GM19467 (cell line): ENCODE results near the gene STKLD1.
A peak's percentile ranks its signal among the peaks of the same experiment; 100 is the strongest.

ENCODE experiments used
- ATAC-seq: cut with Tn5 transposase; IDR thresholded peaks from one replicate; pipeline ENCODE4 v1.9.1; 2021; ENCODE audit warnings: mild to moderate bottlenecking, moderate library complexity; ENCODE audit not compliant: unreplicated experiment

STKLD1 gene

DNA sequence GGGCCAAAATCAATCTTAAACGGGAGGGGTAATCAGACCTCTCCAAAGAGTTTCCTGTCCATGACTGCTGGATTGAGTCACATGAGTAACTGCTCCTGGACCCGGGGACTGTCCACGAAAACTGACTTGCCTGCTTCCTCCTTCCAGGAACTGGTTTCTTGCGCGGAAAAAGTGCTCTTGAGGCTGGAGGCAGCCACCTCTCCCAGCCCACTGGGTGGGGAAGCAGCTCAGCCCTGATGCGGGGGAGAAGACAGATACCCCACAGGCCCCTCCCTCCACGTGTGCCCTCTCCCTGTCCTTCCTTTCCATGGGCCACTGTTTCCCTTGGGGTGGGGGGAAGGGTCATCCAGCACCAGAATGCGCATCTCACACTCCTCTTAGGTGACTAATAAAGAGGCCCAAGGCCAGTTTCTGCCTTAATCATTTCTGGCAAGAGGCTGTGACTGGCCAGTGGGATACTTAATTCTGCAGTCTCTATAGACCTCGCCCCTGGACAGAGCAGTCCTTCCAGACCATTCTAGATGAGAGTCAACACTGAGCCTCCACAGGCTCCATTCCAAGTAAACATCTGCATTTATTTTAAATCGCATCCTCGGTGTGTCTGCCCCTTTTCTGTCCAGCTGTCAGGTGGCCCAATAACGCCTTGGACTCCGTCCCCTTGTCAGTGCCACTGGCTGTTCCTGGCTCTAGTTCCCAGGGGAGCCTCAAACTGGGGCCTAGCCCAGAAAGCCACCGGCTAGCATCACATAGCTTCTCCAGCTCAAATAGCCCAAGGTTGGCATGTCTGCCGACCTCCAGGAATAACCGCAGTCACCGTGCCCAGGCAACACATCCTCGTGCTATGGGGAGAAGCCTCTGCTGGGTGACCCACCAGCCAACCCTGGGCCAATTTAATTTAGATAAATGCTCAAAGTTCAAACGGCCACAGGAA, 29.6 kb downstream of the STKLD1 start:
- ATAC-seq, result no peak

DNA sequence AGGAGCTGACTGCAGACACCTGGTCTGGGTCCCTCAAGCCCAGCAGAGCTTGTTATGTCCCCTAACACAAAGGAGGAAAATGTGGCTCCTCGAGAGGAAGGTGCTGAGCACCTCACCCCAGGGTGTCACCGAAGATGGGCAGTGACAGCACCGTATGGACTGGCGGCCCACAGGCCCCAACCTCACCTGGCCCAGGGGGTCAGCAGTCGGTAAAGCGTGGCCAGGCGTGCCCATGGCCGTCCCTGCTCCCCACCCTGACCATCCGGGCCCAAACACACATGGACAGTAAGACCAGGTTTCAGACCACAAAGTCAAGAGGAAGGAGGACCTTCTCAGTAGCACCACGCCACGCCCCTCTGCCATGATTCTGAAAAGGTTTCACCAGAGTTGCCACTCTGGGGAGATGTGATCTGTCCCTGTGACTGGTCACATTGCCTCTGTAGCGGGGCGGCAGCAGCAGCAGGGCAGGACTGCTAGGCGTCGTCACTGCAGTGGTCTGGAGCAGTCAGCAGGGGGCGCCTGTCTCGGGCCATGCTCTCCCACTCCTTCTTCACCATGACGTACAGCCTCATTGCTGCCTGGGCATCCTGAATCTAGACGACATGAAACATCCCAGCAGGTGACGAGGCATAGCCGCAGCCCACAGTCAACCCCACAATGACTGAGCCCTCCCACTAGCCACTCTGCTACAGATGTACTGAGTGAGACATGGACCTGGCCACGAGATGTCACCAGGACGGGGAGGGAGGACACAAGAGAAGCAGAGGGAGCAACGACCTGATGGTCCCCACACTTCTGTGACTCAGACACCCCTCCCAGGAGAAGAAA, 30.5 kb downstream of the STKLD1 start:
- no peak for ATAC-seq

DNA sequence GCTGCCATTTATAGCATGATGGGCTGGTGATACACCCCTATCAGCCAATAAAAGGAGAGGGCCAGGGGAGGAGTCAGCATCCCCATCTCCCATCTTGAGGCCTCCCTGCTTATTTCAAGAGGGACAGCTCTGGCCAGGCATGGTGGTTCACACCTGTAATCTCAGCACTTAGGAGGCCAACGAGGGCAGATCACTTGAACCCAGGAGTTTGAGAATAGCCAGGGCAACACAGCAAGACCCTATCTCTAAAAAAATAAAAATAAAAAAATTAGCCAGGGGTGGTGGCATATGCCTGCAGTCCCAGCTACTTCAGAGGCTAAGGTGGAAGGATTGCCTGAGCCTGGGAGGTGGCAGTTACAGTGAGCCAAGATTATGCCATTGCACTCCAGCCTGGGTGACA, 31.9 kb downstream of the STKLD1 start:
- ATAC-seq, result no peak

DNA sequence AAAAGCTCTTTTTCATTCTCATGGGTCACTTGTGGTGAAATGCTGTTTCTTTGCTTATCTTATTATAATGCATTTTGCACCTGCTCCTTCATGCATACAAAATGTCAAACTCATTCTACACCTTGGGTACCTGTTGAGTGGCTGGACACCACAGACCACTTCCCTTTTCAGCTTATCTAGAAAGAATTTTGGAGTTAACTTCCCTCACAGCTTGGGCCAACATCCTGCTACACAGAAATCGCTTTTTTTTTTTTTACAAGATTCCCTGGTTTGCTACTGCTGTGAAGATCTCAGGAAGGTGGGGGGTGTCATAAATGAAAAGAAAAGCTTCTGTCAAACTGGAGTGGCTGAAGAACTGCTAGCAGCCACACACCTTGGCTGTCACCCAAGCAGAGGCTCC, 39.0 kb downstream of the STKLD1 start:
- ATAC-seq, result no peak

DNA sequence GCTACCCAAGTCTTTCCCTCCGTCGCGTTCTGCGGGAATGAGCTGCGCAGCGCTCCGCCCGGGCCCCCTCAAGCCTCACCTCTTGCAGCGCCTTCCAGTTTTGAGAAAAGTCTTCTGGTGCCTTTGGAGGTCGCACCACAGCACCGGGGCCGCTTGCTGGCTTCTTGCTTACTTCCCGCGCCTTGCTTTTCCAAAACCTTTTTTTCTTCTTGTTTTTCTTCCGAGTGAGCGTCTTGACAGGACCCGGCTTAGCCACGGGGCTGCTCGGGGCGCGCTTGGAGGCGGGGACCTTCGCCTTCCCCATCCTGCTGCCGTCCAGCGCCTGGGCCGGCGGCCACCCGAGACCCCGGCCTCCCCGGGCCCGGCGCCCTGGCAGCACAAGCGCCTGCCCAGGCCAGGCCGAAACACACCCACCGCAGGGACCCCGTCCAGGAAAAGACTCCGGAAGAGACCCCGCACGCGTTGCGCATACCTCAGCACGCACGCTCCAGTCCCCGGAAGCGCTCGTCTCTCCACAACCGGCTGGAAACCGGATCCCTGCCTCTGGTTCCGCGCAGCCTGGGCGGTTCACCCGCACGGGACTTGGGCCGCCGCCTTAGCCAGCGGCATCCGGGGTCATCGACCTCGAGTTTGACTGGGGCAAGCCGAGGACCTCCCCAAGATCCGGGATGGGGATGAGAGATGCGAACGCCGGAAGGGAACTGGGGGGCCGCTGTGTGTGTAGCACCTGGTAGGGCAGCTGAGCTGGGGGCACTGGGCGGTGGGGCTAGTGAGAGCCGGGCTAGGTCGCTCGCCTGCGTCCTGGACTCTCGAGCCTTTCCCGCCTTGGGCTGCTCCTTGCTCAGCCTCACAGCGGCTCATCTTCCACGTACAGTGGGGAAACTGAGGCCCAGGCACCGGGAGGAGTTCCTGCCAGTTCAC, 41.6 kb downstream of the STKLD1 start, which contains the start of gene REXO4:
TSS of gene REXO4 (minus strand) at position 470 of the 921 bp plus-strand sequence. CDS start at position 304, 166 bp downstream.
- ATAC-seq, result peak; percentile 73

DNA sequence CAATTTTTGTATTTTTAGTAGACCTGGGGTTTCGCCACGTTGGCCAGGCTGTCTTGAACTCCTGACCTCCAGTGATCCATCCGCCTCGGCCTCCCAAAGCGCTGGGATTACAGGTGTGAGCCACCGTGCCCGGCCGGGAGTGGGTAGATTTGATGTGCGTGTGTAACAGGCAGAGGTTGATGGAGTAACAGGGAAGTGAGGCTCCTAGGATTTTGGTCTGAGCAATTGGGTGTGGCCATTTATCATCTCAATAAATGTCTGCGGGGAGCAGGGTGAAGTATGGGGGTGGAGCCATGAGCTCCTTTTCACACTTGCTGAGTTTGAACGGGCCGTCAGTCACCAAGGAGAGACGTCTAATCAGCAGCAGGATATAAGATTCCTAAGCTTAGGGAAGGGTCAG, 42.8 kb downstream of the STKLD1 start:
- ATAC-seq, result no peak

DNA sequence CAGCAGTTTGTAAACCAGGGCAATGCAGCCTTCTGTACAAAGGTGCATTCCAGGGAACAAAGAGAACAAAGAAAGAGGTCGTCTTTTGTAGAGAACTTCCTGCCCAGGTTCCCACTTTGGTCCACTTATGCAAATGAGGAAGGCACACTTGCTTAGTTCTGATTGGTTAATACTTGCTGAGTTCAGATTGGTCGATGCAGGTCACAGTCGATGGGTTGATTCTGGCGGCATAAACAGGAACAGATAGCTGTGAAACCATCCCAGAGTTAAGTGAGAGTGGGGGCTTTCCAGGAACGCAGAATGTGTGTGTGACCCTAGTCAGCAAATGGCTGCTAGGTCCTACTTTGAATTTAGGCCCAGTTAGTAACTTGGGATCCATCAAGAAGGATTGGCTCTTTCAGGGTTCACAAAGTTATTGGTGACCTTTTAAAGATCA, 44.2 kb downstream of the STKLD1 start:
- ATAC-seq, result no peak

DNA sequence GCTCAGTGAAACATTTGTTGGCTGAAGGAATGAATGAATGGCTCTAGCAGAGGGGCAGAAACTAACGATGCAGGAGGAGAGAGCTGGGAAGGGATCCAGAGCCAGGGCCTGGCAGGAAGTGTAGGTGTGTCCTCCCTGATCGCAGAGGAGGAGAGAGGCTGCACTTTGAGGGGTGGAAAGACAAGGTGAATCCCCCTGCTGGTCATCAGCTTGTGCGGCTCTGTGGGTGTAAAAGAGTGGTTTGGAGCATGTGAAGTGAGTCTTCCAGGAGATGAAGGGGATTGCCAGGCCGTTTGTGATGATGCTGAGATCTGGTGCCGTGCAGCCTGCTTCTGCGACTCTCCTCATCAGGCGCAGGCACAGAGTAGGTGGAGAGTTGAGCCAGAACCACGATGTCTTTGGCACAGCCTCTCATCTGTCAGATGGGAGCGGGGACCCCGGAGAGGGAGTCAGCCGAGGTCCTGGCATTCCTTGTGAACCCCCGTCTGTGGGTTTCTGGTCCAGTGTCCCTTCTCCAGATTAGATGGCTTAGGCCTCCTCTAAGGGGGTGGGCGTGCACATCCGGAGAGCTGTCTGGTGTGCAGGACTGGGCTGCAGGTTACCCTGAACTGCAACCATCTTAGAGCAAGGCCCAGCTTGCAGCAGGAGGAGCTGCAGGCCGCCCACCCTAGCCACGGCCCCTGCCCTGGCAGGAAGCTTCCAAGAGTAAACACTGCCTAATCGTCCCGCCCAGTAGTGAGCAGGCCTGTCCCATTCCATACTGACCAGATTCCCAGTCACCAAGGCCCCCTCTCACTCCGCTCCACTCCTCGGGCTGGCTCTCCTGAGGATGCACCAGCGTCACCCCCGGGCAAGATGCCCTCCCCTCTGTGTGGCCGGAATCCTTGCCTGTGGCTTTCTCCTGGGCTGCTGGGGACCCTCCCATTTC, 45.7 kb downstream of the STKLD1 start, which contains the start of gene ADAMTS13:
TSS of gene ADAMTS13 (plus strand) at position 753 of the 928 bp plus-strand sequence. CDS start at position 830, 77 bp downstream.
- ATAC-seq, result no peak

DNA sequence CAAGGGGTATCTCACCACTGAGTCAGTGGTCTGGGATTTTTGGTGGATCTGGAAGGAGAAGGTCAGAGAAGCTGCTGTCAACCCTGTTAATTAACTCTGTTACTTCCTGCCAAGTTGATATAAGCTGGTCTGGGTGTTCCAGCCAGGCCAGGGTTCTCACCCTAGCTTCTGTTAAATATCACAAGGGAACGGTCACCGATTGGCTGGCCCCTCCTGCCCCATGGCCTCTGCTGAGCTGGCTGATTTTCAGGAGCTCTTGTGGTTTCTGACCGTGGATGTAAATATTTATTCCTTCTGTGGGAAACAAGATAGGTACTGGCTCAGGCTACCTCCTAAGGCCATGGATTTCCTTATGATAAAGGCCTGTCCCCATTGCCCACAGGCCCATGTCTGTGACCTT, 47.0 kb downstream of the STKLD1 start:
- no peak for ATAC-seq

DNA sequence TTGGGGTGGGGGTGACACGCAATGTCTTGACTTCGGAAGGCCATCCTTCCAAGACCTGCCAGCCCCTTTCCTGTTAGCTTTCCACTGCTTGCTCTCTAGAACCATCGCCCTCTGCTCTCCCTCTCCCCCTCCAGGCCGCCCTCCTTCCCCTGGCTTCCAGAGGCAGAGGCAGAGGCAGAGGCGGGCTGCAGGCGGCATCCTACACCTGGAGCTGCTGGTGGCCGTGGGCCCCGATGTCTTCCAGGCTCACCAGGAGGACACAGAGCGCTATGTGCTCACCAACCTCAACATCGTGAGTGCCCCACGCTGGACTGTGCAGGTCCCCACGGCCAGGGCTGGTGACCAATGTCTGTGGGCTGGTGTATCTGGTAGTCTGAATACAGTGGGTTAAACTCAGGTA, 48.0 kb downstream of the STKLD1 start:
- ATAC-seq, result no peak

DNA sequence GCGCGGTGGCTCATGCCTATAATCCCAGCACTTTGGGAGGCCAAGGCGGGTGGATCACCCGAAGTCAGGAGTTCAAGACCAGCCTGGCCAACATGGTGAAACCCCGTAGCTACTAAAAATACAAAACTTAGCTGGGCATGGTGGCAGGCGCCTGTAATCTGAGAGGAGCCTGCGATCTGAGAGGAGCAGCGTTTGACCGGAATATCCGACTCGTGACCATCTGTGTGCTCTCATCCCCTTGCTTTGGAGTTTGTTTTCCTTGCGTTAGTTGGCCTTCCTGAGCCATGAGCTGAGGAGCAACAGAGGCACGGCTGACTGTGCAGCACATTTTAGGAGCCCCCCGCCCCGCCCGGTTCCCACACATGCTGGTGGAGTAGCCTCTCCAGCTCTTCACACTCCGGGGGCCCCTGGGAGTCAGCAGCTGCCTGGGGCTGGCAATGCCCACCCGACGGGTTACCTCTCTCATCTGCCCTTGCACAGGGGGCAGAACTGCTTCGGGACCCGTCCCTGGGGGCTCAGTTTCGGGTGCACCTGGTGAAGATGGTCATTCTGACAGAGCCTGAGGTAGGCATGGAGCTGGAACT, 49.0 kb downstream of the STKLD1 start:
- no peak for ATAC-seq

DNA sequence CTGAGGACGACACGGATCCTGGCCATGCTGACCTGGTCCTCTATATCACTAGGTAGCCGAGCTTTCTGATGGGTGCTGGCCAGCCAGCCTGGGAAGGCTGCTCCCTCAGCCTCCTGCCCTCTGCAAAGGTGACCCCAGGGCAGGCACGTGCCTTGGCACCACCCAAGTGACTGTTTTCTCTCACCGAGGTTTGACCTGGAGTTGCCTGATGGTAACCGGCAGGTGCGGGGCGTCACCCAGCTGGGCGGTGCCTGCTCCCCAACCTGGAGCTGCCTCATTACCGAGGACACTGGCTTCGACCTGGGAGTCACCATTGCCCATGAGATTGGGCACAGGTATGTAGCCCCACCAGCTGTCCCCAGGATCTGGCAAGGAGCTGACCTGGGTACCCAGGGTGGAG, 49.8 kb downstream of the STKLD1 start:
- no peak for ATAC-seq

DNA sequence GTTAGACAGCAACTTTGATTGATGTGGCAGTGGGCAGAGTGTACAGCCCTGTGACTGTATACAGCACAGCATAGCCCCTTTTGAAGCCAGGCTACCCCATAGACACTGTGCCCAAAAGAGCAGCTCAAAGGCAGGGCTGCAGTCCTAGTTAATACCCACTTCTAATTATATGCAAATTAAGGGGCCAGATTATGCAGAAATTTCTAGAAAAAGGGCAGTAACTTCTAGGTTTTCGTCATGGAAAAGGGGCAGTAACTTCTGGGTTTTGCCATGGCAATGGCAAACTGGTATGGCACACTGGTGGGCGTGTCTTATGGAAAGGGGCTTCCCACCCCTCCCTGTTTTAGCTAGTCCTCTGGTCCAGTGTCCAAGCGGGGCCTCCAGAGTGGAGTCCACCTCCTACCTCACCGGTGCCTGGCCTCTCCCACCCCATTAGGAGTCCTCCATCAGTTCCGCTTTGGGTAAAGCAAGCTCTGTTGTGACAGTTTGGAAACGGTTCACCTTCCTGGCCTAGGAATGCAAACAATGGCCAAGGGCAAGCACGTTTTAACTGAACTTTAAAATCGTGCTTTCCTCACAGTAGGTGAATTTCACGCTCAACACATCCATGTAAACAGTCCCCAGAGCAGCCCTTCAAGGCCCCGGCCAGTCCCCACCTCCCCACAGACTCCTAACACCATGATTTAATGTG, 51.6 kb downstream of the STKLD1 start:
- no peak for ATAC-seq

DNA sequence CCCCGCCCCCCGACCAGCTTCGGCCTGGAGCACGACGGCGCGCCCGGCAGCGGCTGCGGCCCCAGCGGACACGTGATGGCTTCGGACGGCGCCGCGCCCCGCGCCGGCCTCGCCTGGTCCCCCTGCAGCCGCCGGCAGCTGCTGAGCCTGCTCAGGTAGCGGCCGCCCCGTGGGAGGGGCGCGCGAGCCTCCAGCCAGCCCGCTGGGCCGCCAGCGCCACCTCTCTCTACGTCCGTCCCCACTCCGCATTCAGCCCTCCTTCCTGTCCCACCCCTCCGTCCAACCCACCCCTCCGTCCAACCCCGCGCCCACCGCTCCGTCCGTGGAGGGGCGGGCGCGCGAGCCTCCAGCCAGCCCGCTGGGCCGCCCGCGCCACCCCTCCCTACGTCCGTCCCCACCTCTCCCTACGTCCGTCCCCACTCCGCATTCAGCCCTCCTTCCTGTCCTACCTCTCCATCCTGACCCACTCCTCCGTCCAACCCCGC, 52.5 kb downstream of the STKLD1 start:
- no peak for ATAC-seq

DNA sequence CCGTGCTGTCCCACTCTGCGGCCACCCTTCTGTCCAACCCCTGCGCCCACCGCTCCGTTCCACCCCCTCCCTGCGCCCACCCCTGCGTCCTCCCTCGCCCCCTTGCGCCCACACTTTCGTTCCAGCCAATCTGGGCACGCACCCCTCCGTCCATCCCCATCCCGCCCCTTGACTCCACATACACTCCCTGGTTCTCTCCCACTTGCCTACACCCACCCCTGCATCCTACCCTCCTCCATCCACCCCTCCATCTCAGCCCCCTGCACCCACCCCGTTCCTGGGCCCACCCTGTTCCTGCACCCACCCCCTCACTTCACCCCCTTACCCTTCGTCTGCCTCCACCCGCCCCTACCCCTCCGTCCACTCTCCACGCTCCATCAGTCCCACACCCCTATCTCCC, 53.0 kb downstream of the STKLD1 start:
- no peak for ATAC-seq

DNA sequence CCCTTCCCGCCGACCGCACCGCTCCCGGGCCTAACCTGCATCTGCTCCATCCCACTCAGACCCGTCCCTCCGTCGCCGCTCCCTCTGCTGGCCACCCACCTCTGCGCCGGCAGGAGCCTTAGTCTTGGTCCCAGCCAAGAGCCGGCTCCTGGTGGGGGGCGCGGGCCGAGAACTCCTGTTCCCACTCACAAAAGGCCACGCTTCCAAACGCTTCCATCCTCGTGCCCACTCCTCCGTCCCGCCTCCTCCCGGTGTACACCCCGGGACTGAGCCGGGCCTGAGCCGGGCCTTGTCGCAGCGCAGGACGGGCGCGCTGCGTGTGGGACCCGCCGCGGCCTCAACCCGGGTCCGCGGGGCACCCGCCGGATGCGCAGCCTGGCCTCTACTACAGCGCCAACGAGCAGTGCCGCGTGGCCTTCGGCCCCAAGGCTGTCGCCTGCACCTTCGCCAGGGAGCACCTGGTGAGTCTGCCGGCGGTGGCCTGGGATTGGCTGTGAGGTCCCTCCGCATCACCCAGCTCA, 53.5 kb downstream of the STKLD1 start:
- ATAC-seq, result no peak

DNA sequence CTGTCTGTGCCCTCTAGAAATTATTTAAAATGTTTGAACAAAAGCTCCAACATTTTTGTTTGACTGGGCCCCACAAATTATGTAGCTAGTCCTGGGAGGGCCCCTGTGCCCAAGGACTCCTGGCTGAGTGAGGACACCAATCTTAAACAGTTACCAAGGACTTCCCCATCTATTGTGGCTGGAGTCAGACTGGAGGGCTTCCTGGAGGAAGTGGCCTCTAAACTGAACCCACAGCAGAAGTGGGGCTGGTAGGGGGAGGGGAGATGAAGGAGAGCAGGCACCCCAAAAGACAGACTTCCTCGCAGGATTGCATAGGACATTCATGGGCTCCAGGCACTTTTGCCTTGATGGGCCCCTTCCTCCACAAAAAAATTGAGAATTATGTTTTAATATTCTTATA, 54.1 kb downstream of the STKLD1 start:
- ATAC-seq, result no peak

DNA sequence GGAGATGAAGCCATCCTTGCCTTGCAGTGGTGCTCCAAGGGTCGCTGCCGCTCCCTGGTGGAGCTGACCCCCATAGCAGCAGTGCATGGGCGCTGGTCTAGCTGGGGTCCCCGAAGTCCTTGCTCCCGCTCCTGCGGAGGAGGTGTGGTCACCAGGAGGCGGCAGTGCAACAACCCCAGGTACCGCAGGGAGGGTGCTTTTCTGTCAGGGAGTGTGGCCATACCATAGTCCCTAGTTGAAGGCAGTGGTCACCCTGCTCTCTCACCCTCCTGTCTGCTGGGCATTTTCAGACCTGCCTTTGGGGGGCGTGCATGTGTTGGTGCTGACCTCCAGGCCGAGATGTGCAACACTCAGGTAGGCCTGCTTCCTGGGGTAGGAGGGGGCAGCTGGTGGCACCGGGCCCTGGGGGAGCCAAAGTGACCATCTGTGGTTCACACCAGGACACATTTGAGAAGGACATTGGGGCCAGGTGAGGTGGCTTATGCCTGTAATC, 57.2 kb downstream of the STKLD1 start:
- ATAC-seq, result no peak
